ENCODE results near the gene SEMA3F.

The SEMA3F gene

DNA sequence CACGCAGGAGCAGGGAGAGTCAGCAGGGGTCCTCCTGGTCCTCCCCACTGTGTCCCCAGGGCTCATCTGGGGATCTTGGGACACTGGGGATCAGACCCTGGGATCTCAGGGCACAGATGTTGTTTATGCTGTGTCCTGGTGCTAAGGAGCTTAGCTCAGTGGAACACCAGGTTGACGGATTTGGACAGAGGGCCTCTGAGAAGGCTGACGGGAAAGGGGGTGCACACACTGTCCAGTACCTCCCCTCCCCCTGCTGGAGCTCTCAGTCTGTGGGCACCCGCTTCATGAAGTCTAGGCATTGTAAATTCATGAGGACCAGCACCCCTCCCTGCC lies 21.9 kb upstream of the SEMA3F start:
- no peak for DNase-seq

GRCh38 chr3:50134367-50134766 lies 20.8 kb upstream of the SEMA3F start:
- no peak for DNase-seq

- no peak for DNase-seq
These were observed 19.2 kb upstream of the SEMA3F start for GRCh38 chr3:50135964-50136363.

DNA sequence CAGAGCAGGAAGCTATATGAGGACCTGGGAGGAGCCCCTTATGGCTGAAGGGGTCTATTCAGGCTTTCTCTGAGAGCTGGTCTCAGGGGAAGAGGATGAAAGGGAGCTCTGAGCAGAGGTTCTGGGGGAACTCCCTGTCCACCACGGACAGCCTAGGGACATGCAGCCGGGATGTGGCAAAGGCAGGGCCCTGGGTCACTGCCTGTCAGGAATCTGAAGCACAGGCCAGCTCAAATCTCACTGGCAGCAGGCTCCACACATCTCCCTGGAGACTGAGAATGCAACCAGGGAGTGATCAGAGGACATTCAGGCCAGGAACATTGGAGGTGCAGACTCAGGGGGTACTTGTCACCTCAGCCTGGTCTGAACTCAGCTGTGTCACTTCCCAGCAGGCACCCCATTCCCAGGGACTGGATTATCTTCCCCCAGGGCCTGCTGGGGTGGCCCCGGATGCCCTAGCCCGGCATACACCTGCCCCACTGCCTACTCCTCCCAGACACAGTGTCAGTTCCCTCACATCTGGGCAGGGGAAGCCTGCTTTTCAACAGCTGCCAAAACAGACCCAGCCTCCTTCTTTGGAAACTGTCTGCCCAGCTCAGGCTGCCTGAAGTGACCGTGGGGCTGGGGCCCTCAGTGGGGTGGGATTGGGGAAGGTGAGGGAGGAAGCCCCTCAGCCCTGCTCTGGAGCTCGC lies 18.3 kb upstream of the SEMA3F start:
- no peak for DNase-seq

GRCh38 chr3:50137531-50137930 lies 17.6 kb upstream of the SEMA3F start:
- no peak for DNase-seq

- no peak for DNase-seq
These were observed 16.6 kb upstream of the SEMA3F start for GRCh38 chr3:50138266-50139200.

DNA sequence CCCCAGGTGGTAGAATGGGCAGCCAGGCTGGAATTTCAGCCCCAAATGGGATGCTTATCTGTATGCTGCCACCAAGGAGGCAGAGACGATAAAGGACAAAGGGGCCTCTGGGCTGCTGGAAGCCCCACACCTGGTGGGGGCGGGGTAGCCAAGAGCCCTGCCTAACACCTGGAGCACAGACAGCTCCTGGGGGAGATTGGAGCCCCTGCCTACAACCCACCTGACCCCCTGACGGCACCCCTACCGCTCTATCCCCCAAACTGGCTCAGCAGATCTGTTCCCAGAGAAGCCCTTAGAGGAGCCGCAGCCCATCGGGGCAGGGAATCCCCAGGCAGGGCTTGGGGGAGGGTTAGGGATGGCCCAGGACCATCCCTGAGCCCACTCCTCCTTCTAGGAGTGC lies 15.8 kb upstream of the SEMA3F start:
- no peak for DNase-seq

- no peak for DNase-seq
These were observed 15.3 kb upstream of the SEMA3F start for GRCh38 chr3:50139718-50140423.

DNA sequence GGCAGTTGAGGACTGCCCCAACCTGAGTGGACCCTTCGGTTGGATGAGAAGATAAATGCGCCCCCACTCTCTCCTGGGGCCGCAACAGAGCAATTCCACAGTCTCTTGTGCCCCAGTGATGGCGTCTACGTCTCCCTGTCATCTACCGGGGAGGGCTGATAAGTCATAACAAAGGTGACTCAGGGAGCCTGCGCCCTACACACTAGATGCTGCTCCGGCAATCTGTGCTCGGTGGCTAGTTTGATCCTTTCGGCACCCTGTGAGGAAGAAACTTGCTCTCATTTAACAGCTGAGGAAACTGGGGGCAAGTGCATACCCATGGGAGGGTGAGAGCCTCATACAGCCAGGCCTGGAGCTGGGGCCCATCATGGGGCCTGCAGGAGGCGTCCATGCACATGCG lies 14.1 kb upstream of the SEMA3F start:
- DNase-seq = no peak

DNA sequence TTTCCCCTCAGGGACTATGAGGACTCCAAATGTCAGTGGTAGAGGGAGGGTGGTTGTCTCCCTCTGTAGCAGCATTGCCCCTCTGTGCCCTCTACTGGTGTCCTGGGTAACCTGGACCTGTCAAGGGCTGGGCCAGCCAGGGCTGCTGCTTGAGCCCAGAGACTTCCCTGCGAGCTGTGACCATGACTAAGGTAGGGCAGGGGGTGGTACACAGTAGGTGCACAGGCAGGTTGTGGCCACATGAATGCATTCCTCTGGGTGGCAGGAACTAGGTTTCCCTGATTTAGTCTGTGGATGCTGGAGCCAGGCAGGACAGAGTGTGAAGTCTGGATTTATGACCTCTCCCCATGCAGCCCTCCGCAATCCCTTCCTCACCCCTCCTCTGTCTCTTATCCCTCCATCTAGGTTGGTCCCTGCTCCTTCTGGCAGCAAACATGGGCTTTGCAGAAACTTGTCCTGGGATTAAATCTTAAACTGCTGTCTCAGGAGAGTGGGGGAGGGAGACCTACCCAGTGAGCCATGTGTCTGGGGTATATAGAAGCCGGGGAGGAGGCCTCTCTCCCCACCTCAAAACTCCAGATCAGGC lies 8.7 kb upstream of the SEMA3F start:
- DNase-seq = no peak

GRCh38 chr3:50147016-50147415 lies 8.1 kb upstream of the SEMA3F start:
- no peak for DNase-seq

- DNase-seq = no peak
These were observed 7.7 kb upstream of the SEMA3F start for GRCh38 chr3:50147447-50147846.

- DNase-seq = no peak
These were observed 7.3 kb upstream of the SEMA3F start for GRCh38 chr3:50147861-50148260.

DNA sequence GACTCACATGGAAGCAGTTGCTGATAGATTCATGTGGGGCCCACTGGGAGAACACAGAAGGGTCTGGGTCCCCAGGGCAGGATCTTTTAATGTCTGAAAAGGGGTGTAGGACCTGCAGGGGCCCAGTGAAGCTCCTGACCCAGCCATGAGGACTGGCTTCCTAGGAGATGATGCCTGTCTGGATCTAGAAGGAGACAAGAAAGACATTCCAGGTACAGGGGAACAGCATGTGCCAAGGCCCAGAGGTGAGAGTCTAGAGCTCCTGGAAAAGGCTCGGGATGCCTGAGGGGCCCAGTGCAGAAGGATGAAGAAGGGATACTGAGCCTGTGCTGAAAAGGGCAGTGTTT lies 4.7 kb upstream of the SEMA3F start:
- no peak for DNase-seq

DNA sequence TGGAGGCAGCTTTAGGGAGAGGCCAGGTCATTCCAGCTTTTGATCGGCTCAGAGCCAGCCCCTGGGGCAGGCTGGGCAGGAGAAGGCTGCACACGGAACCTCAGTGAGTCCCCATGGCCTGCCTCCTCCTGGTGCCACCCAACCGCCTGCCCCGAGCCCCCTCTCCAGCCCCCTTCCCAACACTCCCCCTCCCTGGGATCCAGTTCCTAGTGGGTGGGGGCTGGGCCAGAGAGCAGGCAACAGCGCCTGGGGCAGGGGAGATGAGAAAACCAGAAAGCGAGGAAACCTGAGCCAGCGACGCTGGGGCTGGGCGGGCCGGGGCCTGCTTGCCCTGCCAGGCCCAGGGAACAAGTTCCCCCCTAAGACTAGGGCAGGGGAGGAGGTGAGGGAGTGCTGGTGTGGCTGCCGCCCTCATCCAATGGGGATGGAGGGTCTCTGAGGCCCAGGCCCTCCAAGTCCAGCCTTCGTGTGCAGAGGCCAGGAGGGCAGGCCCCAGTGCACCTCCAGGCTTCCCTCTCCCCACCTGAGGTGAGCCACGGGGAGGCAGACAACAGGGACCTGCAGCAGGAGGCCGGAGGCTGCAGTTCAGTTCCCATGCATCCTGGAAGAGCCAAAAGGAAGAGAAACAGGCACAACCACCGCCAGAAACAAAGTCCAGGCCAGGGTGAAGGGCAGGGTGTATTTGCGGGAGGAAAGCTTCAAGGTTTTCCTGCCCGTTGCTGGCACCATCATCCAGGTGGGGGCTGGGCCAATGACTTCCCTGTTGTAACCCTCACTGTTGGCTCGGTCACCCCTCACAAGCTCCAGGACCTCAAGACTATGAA lies 4.0 kb upstream of the SEMA3F start:
- DNase-seq = no peak

DNA sequence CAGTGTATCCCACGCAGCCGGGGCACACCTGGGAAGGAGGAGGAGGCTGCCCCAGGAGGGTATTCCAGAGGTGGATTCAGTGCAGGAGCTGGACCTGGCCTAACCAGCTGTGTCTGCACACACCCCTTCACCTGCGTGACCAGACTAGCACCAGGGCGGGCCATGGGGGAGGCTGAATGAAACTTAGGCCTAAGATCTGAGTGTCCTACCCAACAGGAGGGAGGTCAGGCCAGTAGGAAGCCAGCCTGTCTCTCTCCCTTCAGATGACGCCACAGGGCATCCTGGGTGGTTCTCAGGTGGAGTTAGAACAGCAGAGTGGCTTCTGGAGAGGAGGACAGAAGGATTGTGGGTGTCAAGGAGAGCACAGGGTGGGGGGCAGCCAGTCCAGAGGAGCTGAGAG lies 3.4 kb upstream of the SEMA3F start:
- DNase-seq = no peak

DNA sequence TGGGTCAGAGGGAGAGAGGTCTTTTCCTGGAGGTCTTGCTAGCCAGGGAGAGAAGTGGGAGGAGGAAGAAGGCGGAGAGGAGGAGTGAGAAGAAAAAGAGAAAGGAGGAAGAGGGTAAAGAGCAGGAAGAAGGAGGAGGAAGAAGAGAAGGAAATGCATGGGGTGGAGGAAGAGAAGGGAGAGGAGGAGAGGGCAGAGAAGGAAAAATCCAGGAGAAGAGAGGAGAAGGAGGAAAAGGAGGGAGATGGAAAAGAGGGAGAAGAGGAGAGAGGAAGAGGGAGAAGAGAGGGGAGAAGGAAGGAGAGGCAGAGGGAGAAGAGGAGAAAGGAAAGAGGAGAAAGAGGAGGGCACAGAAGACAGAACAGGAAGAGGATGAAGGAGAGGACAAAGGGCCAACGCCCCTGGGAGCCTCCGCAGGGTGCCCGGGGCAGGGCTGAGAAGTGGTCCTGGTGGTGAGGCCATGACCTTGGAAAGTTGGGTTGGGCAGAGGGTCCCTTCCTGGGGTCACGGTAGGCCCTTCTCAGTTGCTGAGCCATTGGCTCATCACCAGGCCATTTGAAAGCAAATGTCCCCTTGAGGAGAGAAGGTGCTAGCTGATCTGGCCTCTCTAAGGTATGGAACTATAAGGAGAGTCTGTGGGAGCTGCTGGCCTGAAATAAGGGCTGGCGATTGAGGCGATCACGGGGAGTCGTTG lies 1.2 kb upstream of the SEMA3F start:
- DNase-seq = no peak

DNA sequence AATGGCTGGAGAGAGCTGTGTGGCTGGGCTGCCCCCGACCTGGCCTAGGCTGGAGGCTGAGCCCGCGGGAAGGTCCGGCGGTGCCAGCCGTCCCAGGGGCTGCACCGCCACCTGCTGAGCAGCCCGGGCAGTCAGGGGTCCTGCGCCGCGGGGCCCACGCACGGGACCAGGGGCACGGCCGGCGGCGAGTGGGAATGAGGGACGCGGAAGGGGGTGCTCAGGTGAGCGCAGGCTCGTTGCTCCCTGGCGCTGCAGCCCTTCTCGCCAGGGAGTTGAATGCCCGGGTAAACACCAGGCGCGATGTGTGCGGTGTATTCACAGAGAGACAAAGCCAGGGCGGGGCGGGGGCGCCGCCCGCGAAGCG lies 666 bp upstream of the SEMA3F start:
- no peak for DNase-seq

GRCh38 chr3:50155491-50155878 lies 361 bp downstream of the SEMA3F start:
- DNase-seq = no peak

DNA sequence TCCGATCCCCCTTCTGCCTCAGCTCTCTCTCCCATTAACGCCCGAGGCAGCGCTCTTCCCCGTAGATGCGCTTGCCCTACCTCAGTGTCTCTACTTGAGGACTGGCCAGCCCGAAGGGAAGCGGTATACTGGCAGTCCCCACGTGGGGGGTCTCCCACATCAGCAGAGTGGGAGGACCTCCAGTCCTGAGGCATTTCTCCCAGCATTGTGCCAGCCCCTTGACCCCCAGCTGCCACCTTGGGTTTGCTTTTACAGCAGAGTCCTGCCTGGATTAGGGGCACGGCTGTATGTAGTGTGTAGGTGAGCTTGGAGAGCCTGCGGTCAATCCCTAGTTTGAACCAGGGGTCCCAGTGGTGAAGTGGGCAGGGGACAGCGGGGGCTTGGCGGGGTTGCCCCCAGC lies 767 bp downstream of the SEMA3F start:
- no peak for DNase-seq

GRCh38 chr3:50156549-50157493 lies 1.7 kb downstream of the SEMA3F start:
- DNase-seq = no peak

All from NCI-H774 (cell line).